GM12878 (cell line): ENCODE results near the gene CSNK1G1. TPM values are rescaled to one million over a fixed set of nuclear protein-coding genes. Genes with fewer than 3 reads are reported as not detected.

ENCODE experiments used
- ATAC-seq: fragments of 200-7000 bp; cut with Tn5 transposase; 3 replicates; pipeline ENCODE4 v1.9.1; 2020; ENCODE audit warnings: mild to moderate bottlenecking, moderate library complexity
- BruUV-seq: library from RNA; stranded (reverse); fragments of 400-500 nt; replicated peaks from 2 replicates; lab custom pipeline; 2021; lab: Mats Ljungman, UMichigan
- CTCF ChIA-PET: fragments of 300-600 bp; sonication (Branson Sonifier 250); formaldehyde crosslinking; extraction: SDS; loops from one replicate; lab custom pipeline; 2021; ENCODE audit warnings: inconsistent platforms; lab: Yijun Ruan, JAX
- POLR2A ChIA-PET: fragments of 350-600 bp; formaldehyde crosslinking; extraction: SDS; loops from one replicate; lab custom pipeline; 2021; ENCODE audit warnings: inconsistent platforms; lab: Charles Lee
- RAD21 ChIA-PET: fragments of 300-600 bp; sonication (Branson Sonifier 250); formaldehyde crosslinking; loops from one replicate; lab custom pipeline; 2023; ENCODE audit warnings: antibody characterized with exemption; ENCODE audit not compliant: unreplicated experiment; lab: Charles Lee
- SMC1A ChIA-PET: fragments of 300-600 bp; sonication (Branson Sonifier 250); formaldehyde crosslinking; loops from one replicate; lab custom pipeline; 2023; ENCODE audit not compliant: unreplicated experiment, uncharacterized antibody; lab: Charles Lee
- DNase-seq: peaks from one replicate; pipeline ENCODE4 v3.0.0-alpha.2; 2011; ENCODE audit warnings: low read depth, low spot score
- FAIRE-seq: peaks from 3 replicates; lab custom pipeline; 2011; peaks lifted over from hg19 to GRCh38; lab: Jason Lieb, UNC
- H2AFZ ChIP-seq: 2 replicates; pipeline ENCODE4 v1.6.0; 2011; ENCODE audit warnings: low read depth, low read length, control low read depth; ENCODE audit not compliant: control insufficient read depth
- H3K27ac ChIP-seq: 2 replicates; pipeline ENCODE4 v1.5.1; 2011; ENCODE audit warnings: control low read depth; ENCODE audit not compliant: control insufficient read depth, insufficient read depth
- H3K27me3 ChIP-seq, 2 experiments: replicated peaks in 1 of 2; 2 replicates each; pipeline versions ENCODE4 v1.6.0 to v1.6.1; 2011; ENCODE audit warnings: low read length in 1 of 2; ENCODE audit not compliant: control insufficient read depth in 2 of 2, insufficient read depth in 2 of 2
- H3K36me3 ChIP-seq, 2 experiments: 2 replicates each; pipeline ENCODE4 v1.5.1; 2011; ENCODE audit warnings: low read length in 1 of 2; ENCODE audit not compliant: control insufficient read depth in 2 of 2, insufficient read depth in 2 of 2
- H3K4me1 ChIP-seq: 2 replicates; pipeline ENCODE4 v1.6.1; 2011; ENCODE audit warnings: mild to moderate bottlenecking, low read length, moderate library complexity, mixed read lengths; ENCODE audit not compliant: control insufficient read depth, insufficient read depth
- H3K4me2 ChIP-seq: 2 replicates; pipeline ENCODE4 v1.6.0; 2011; ENCODE audit warnings: control low read depth; ENCODE audit not compliant: control insufficient read depth, insufficient read depth
- H3K4me3 ChIP-seq: fragments of 200-600 bp; sonication (generic); 2 replicates; pipeline ENCODE4 v1.5.1; 2016
- H3K79me2 ChIP-seq: 2 replicates; pipeline ENCODE4 v1.6.0; 2011; ENCODE audit warnings: low read length; ENCODE audit not compliant: control insufficient read depth, insufficient read depth
- H3K9ac ChIP-seq: 2 replicates; pipeline ENCODE4 v1.8.0; 2011; ENCODE audit warnings: low read length, control low read depth, mixed read lengths; ENCODE audit not compliant: control insufficient read depth, insufficient read depth
- H3K9me3 ChIP-seq: replicated peaks from 3 replicates; pipeline ENCODE4 v1.5.1; 2011; ENCODE audit warnings: mild to moderate bottlenecking, low read length; ENCODE audit not compliant: control insufficient read depth, insufficient read depth
- H4K20me1 ChIP-seq: 2 replicates; pipeline ENCODE4 v1.6.0; 2011; ENCODE audit not compliant: control insufficient read depth, insufficient read depth
- CHD4 ChIP-seq: fragments of 200-600 bp; sonication (generic); IDR thresholded peaks from 2 replicates; pipeline ENCODE4 v1.6.1; 2016; ENCODE audit warnings: mild to moderate bottlenecking
- GATAD2B ChIP-seq: fragments of 450-650 bp; conservative IDR thresholded peaks from 2 replicates; pipeline ENCODE4 v1.6.1; 2017; ENCODE audit warnings: low read depth, mild to moderate bottlenecking, moderate library complexity
- IRF5 ChIP-seq: fragments of 450-650 bp; IDR thresholded peaks from 2 replicates; pipeline ENCODE4 v1.6.1; 2017; ENCODE audit warnings: borderline replicate concordance
- POLR2A ChIP-seq: IDR thresholded peaks from 2 replicates; pipeline ENCODE4 v1.6.1; 2011; ENCODE audit warnings: low read depth, mild to moderate bottlenecking, low read length
- SMARCA5 ChIP-seq: fragments of 450-650 bp; IDR thresholded peaks from 2 replicates; pipeline ENCODE4 v1.6.1; 2017; ENCODE audit warnings: mild to moderate bottlenecking
- TARDBP ChIP-seq: IDR thresholded peaks from 2 replicates; pipeline ENCODE4 v1.6.1; 2016; ENCODE audit warnings: borderline replicate concordance
- TCF12 ChIP-seq: IDR thresholded peaks from 2 replicates; pipeline ENCODE4 v1.6.1; 2011; ENCODE audit warnings: low read depth, mild to moderate bottlenecking, low read length
- USF1 ChIP-seq: IDR thresholded peaks from 2 replicates; pipeline ENCODE4 v1.6.1; 2011; ENCODE audit warnings: borderline replicate concordance, low read depth, mild to moderate bottlenecking, moderate library complexity, mixed read lengths, low read length; ENCODE audit not compliant: insufficient read depth; ENCODE audit errors: extremely low read length
- WRNIP1 ChIP-seq: IDR thresholded peaks from 2 replicates; pipeline ENCODE4 v1.6.1; 2011; ENCODE audit warnings: low read depth, low read length, improper control_type of control experiment, borderline replicate concordance
- WGBS: methylation state at CpG from one replicate; pipeline ENCODE4 v1.1.6; 2016; ENCODE audit warnings: low lambda C conversion rate; ENCODE audit not compliant: insufficient replicate concordance, insufficient coverage; ENCODE audit errors: missing lambda C conversion rate; 5-methylcytosine and 5-hydroxymethylcytosine counted together
- in situ Hi-C: fragments of 300-500 bp; cut with MboI; formaldehyde crosslinking; loops from 9 replicates; pipeline ENCODE4 v1.14.3; 2018; ENCODE audit warnings: mixed read lengths
- intact Hi-C: fragments of 100-400 bp; cut with micrococcal nuclease; formaldehyde crosslinking; loops from one replicate; pipeline ENCODE4 v1.14.2; 2022; ENCODE audit not compliant: unreplicated experiment
- polyA plus RNA-seq, 11 experiments: library from polyadenylated mRNA; depleted of rRNA in 4 of 11; unstranded in 6 of 11; stranded (reverse) in 5 of 11; fragments of >200 nt; fragmentation: Nextera tagmentation in 4 of 11; fragmentation: Illumina TruSeq in 1 of 11; extraction: Ambion mirVana in 4 of 11; extraction: Trizol in 1 of 11; gene quantifications; 1 replicate in 1 of 11; 2 replicates in 10 of 11; pipeline versions ENCODE4 v1.2.1 to v1.2.3, GENCODE V29; 2011 to 2016; ENCODE audit warnings: inconsistent platforms in 2 of 11, missing spikeins in 2 of 11, low read depth in 1 of 11
- total RNA-seq, 4 experiments: library from RNA; depleted of rRNA in 3 of 4; stranded (reverse); fragments of >200 nt in 3 of 4; fragmentation: Illumina TruSeq in 1 of 4; extraction: Trizol in 1 of 4; gene quantifications; 2 replicates each; pipeline versions ENCODE4 v1.2.1 to v1.2.3, GENCODE V29; 2013 to 2021

Gene CSNK1G1
- total and polyA plus RNA-seq, 10 of the 15 experiments (the other 5 are each of a cell fraction or from before 2014, with no cell fraction given) = 6.1 to 23.4 (median 15.3) TPM

GRCh38 chr15:64148168-64148567, 207.8 kb downstream of the CSNK1G1 start (continued):
- TF ChIP-seq USF1 = no peak

GRCh38 chr15:64146885-64147681, 208.9 kb downstream of the CSNK1G1 start:
- Histone ChIP-seq H3K79me2 (peaks cover 5% of the 10 kb centered on the region), H3K4me1 (peaks cover 54% of the 10 kb centered on the region), H3K4me3 (no peak overlapping the region), H3K27ac (no peak overlapping the region), H2AFZ (no peak overlapping the region), H4K20me1 (no peaks in the 10 kb centered on the region), H3K9ac (no peak overlapping the region), H3K36me3 (peaks cover 5% of the 10 kb centered on the region in 2 experiments), H3K4me2 (no peak overlapping the region), H3K27me3 (no peaks in the 10 kb centered on the region), H3K9me3 (no peaks in the 10 kb centered on the region)
- intact Hi-C loops (no loop called here), in situ Hi-C loops (no loop called here)
- ChIA-PET POLR2A (interaction anchor here (0.5 to 0.8 kb wide), 4 partner anchors 17 to 658 kb away, joined by 3 read pairs; no protein-coding TSS in a partner anchor), CTCF (interaction anchor here (0.7 to 1.4 kb wide), 3 partner anchors 10 to 455 kb away, joined by 3 read pairs; partner anchors contain the start of gene CIAO2A), RAD21 (no interaction called here), SMC1A (interaction anchor here (1.1 to 1.7 kb wide), 3 partner anchors 13 to 53 kb away, joined by 3 read pairs; no protein-coding TSS in a partner anchor)
- ATAC-seq (no peak), FAIRE-seq (no peak), DNase-seq (no peak)
- BruUV-seq = no TSS peak
- TF ChIP-seq WRNIP1 (no peak), TCF12 (no peak), GATAD2B (no peak), IRF5 (no peak), TARDBP (no peak), POLR2A (0 out of 2 replicates have a peak, but pooled peaks have one; percentile 21), SMARCA5 (no peak), CHD4 (no peak)
- 99% methylated on average over 19 of the region's 26 CpGs for WGBS
